BLaER1 (cell line): ENCODE results near the gene IQSEC1.

Experiments
- H3K27ac ChIP-seq: shearing (Covaris generic); formaldehyde crosslinking; 2 replicates; pipeline ENCODE4 v1.8.1; 2022
- H3K27me3 ChIP-seq: shearing (Covaris generic); formaldehyde crosslinking; 2 replicates; pipeline ENCODE4 v1.8.1; 2022
- H3K36me3 ChIP-seq: shearing (Covaris generic); formaldehyde crosslinking; 2 replicates; pipeline ENCODE4 v1.8.1; 2022
- H3K4me1 ChIP-seq: shearing (Covaris generic); formaldehyde crosslinking; 2 replicates; pipeline ENCODE4 v1.8.1; 2022
- H3K4me2 ChIP-seq: shearing (Covaris generic); formaldehyde crosslinking; 2 replicates; pipeline ENCODE4 v1.8.1; 2022
- H3K4me3 ChIP-seq: shearing (Covaris generic); formaldehyde crosslinking; 2 replicates; pipeline ENCODE4 v1.8.1; 2022
- H3K9ac ChIP-seq: shearing (Covaris generic); formaldehyde crosslinking; 2 replicates; pipeline ENCODE4 v1.8.1; 2022
- H3K9me3 ChIP-seq: shearing (Covaris generic); formaldehyde crosslinking; 2 replicates; pipeline ENCODE4 v1.8.1; 2022
- H4K20me1 ChIP-seq: shearing (Covaris generic); formaldehyde crosslinking; 2 replicates; pipeline ENCODE4 v1.8.1; 2022
- Cebpa-rat ChIP-seq: shearing (Covaris generic); IDR thresholded peaks from 2 replicates; pipeline ENCODE4 v1.8.1; 2022

The IQSEC1 gene

GRCh38 chr3:13079510-13079909 lies 6.3 kb upstream of the IQSEC1 start:
- Histone ChIP-seq H3K9me3 (no peaks in the 10 kb centered on the region), H3K4me1 (peaks cover 100% of the 10 kb centered on the region), H3K9ac (no peak overlapping the region), H3K4me3 (no peak overlapping the region), H3K27me3 (no peaks in the 10 kb centered on the region), H3K27ac (no peak overlapping the region), H3K4me2 (peak overlapping the region; percentile 90), H3K36me3 (no peaks in the 10 kb centered on the region), H4K20me1 (no peaks in the 10 kb centered on the region)
- TF ChIP-seq Cebpa-rat: no peak

GRCh38 chr3:13079051-13079450 lies 5.8 kb upstream of the IQSEC1 start:
- no peak for TF ChIP-seq Cebpa-rat
- no peaks in the 10 kb centered on the region for H3K27me3 ChIP-seq
- H4K20me1 ChIP-seq: no peaks in the 10 kb centered on the region
- no peaks in the 10 kb centered on the region for H3K9me3 ChIP-seq
- H3K9ac ChIP-seq: no peak overlapping the region
- H3K4me1 ChIP-seq: peaks cover 100% of the 10 kb centered on the region
- no peak overlapping the region for H3K4me3 ChIP-seq
- peak overlapping the region; percentile 90 for H3K4me2 ChIP-seq
- no peaks in the 10 kb centered on the region for H3K36me3 ChIP-seq
- no peak overlapping the region for H3K27ac ChIP-seq

GRCh38 chr3:13078163-13078905 lies 5.1 kb upstream of the IQSEC1 start:
- H3K4me3 ChIP-seq: no peak overlapping the region
- no peak overlapping the region for H3K9ac ChIP-seq
- H3K27me3 ChIP-seq: no peaks in the 10 kb centered on the region
- H4K20me1 ChIP-seq: no peaks in the 10 kb centered on the region
- peak overlapping the region; percentile 90 for H3K4me2 ChIP-seq
- no peaks in the 10 kb centered on the region for H3K36me3 ChIP-seq
- H3K27ac ChIP-seq: no peak overlapping the region; the same call in 1 of the 2 replicates
- H3K9me3 ChIP-seq: no peaks in the 10 kb centered on the region
- TF ChIP-seq Cebpa-rat: no peak
- H3K4me1 ChIP-seq: peaks cover 100% of the 10 kb centered on the region

GRCh38 chr3:13077431-13078162 lies 4.4 kb upstream of the IQSEC1 start:
- TF ChIP-seq Cebpa-rat: no peak
- Histone ChIP-seq H3K36me3 (no peaks in the 10 kb centered on the region), H3K9me3 (no peaks in the 10 kb centered on the region), H4K20me1 (no peaks in the 10 kb centered on the region), H3K4me2 (peak overlapping the region; percentile 90), H3K4me3 (no peak overlapping the region), H3K9ac (no peak overlapping the region), H3K4me1 (peaks cover 97% of the 10 kb centered on the region), H3K27me3 (no peaks in the 10 kb centered on the region), H3K27ac (no peak overlapping the region)

- no peak for TF ChIP-seq Cebpa-rat
- Histone ChIP-seq H3K36me3 (no peaks in the 10 kb centered on the region), H4K20me1 (no peaks in the 10 kb centered on the region), H3K4me2 (peak overlapping the region; percentile 98), H3K4me3 (no peak overlapping the region), H3K9me3 (no peaks in the 10 kb centered on the region), H3K27me3 (no peaks in the 10 kb centered on the region), H3K27ac (no peak overlapping the region), H3K9ac (0 out of 2 replicates have a peak overlapping the region, but pooled peaks have one; percentile 21), H3K4me1 (peaks cover 97% of the 10 kb centered on the region)
Observed at GRCh38 chr3:13075986-13076654, 2.9 kb upstream of the IQSEC1 start.

DNA sequence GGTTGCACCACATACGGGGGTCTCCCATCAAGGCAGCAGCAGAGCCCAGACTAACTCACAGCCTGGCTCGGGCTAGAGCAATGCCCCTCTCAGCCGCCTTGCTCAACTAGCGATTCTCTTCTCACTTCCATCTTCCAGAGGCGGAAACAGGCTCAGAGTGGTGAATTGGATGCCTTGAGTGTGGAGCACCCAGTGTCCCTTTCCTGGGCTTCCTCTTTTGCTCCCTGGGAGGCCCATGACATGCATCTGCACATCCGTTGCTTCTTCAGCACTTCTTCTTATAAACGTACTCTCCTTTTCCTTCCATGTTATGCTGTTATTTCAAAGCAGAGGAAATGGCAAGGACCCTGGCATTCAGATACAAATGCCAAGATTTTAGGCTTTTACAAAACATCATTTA lies 2.1 kb upstream of the IQSEC1 start:
- Histone ChIP-seq H3K27me3 (no peaks in the 10 kb centered on the region), H3K4me1 (peaks cover 97% of the 10 kb centered on the region)

DNA sequence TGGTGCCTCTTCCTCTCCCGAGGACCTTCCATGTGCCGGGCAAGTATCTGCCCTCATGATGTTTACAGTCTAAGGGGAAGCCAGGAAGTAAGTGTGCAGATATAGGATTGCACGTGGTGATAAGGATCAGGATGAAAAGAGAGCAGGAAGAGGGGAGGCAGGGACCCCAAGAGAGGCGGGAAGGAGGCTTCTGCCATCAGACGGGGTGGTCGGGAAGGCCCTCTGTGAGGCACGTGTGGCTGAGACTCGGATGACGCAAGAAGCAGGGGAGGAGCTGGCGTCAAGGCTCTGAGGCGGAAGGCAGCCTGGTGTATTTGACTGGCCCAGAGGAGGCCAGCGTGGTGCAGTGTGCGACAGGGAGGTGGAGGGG lies 762 bp upstream of the IQSEC1 start:
- H3K4me2 ChIP-seq: peak overlapping the region; percentile 98
- TF ChIP-seq Cebpa-rat: peak; percentile 29; the same call in 1 of the 2 replicates
- peaks cover 97% of the 10 kb centered on the region for H3K4me1 ChIP-seq
- no peak overlapping the region for H3K9ac ChIP-seq
- H3K9me3 ChIP-seq: no peaks in the 10 kb centered on the region
- H3K27me3 ChIP-seq: no peaks in the 10 kb centered on the region
- H3K27ac ChIP-seq: no peak overlapping the region
- H4K20me1 ChIP-seq: no peaks in the 10 kb centered on the region; the same call in 1 of the 2 replicates
- H3K36me3 ChIP-seq: no peaks in the 10 kb centered on the region
- peak overlapping the region; percentile 71 for H3K4me3 ChIP-seq

More for the DNA sequence above, 2.1 kb upstream of the IQSEC1 start:
- no peaks in the 10 kb centered on the region for H4K20me1 ChIP-seq
- H3K27ac ChIP-seq: no peak overlapping the region
- no peak for TF ChIP-seq Cebpa-rat
- H3K9ac ChIP-seq: no peak overlapping the region
- no peaks in the 10 kb centered on the region for H3K36me3 ChIP-seq
- H3K9me3 ChIP-seq: no peaks in the 10 kb centered on the region
- no peak overlapping the region for H3K4me3 ChIP-seq
- peak overlapping the region; percentile 98 for H3K4me2 ChIP-seq

- Histone ChIP-seq H3K4me3 (peak overlapping the region; percentile 71), H3K9ac (peak overlapping the region; percentile 85), H3K9me3 (no peaks in the 10 kb centered on the region), H3K27ac (peak overlapping the region; percentile 95), H3K4me2 (peak overlapping the region; percentile 98), H3K4me1 (peaks cover 97% of the 10 kb centered on the region), H3K27me3 (no peaks in the 10 kb centered on the region), H3K36me3 (no peaks in the 10 kb centered on the region), H4K20me1 (peaks cover 7% of the 10 kb centered on the region; the same call in 1 of the 2 replicates)
- TF ChIP-seq Cebpa-rat: no peak
Observed at GRCh38 chr3:13072600-13073325, 466 bp downstream of the IQSEC1 start.

DNA sequence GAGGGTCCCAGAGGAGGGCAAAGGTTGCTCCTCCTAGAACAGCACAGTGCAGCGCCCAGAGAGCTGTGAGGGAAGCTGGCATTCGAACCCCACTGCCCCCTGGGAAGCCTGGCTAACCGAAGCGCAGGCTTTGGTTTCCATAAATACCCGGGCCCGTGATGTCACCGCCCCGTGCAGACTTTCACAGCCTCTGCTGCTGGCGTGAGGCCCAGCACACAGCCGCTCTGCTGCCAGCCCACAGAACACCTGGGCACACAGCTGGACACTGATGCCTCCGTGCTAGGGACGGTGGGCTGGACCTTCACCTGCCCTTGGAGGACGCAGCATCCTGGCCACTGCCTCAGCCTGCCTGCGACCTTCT lies 1.0 kb downstream of the IQSEC1 start:
- Histone ChIP-seq H3K4me3 (peak overlapping the region; percentile 71), H3K4me2 (peak overlapping the region; percentile 98), H3K9me3 (no peaks in the 10 kb centered on the region), H4K20me1 (peaks cover 13% of the 10 kb centered on the region; the same call in 1 of the 2 replicates), H3K36me3 (no peaks in the 10 kb centered on the region), H3K9ac (peak overlapping the region; percentile 85), H3K27ac (peak overlapping the region; percentile 95), H3K4me1 (peaks cover 97% of the 10 kb centered on the region), H3K27me3 (no peaks in the 10 kb centered on the region)
- TF ChIP-seq Cebpa-rat: no peak
